WTC11 (cell line): ENCODE results near the gene CAB39. TPM values are rescaled to one million over a fixed set of nuclear protein-coding genes. Genes with fewer than 3 reads are reported as not detected.

ENCODE experiments used
- ATAC-seq: fragments of 200-7000 bp; cut with Tn5 transposase; 2 replicates; pipeline ENCODE4 v1.10.0; 2021; ENCODE audit warnings: mild to moderate bottlenecking, moderate library complexity
- CTCF ChIA-PET: fragments of 300-600 bp; sonication (Branson Sonifier 250); formaldehyde crosslinking; loops from one replicate; lab custom pipeline; 2021; ENCODE audit warnings: antibody characterized with exemption; lab: Charles Lee
- POLR2A ChIA-PET: fragments of 350-600 bp; sonication (Branson Sonifier 250); formaldehyde crosslinking; loops from one replicate; lab custom pipeline; 2021; ENCODE audit warnings: antibody characterized with exemption; lab: Charles Lee
- DNase-seq: peaks from one replicate; pipeline ENCODE4 v3.0.0; 2021; ENCODE audit warnings: low spot score
- H3K27ac Mint-ChIP-seq: 2 replicates; pipeline ENCODE4 v1.8.0; 2021; ENCODE audit warnings: mixed read lengths
- H3K27me3 Mint-ChIP-seq: 2 replicates; pipeline ENCODE4 v1.8.0; 2021; ENCODE audit warnings: low read depth, mild to moderate bottlenecking, moderate library complexity, mixed read lengths
- H3K36me3 Mint-ChIP-seq: 2 replicates; pipeline ENCODE4 v1.8.0; 2021; ENCODE audit warnings: mixed read lengths
- H3K4me1 Mint-ChIP-seq: 2 replicates; pipeline ENCODE4 v1.8.0; 2022; ENCODE audit warnings: mixed read lengths
- H3K4me3 Mint-ChIP-seq: 2 replicates; pipeline ENCODE4 v1.8.0; 2021; ENCODE audit warnings: mild to moderate bottlenecking, moderate library complexity, mixed read lengths
- H3K9me3 Mint-ChIP-seq: 2 replicates; pipeline ENCODE4 v1.8.0; 2021; ENCODE audit warnings: mixed read lengths
- AFF4 ChIP-seq: sonication (generic); formaldehyde crosslinking; IDR thresholded peaks from 2 replicates; pipeline ENCODE4 v1.8.1; 2023; ENCODE audit warnings: mild to moderate bottlenecking, missing genetic modification reagents, borderline replicate concordance
- ATF1 ChIP-seq: sonication (generic); formaldehyde crosslinking; IDR thresholded peaks from 2 replicates; pipeline ENCODE4 v1.8.1; 2023; ENCODE audit warnings: mild to moderate bottlenecking, moderate library complexity, missing genetic modification reagents
- CBFB ChIP-seq: sonication (generic); formaldehyde crosslinking; IDR thresholded peaks from 2 replicates; pipeline ENCODE4 v1.8.1; 2022; ENCODE audit warnings: mild to moderate bottlenecking, low read depth, missing genetic modification reagents
- GTF2I ChIP-seq: fragments of 250-450 bp; sonication (Bioruptor Pico); conservative IDR thresholded peaks from 2 replicates; pipeline ENCODE4 v1.4.0; 2021; ENCODE audit warnings: mild to moderate bottlenecking
- IRF2 ChIP-seq: sonication (generic); formaldehyde crosslinking; IDR thresholded peaks from 2 replicates; pipeline ENCODE4 v1.8.0; 2022; ENCODE audit warnings: low read depth, missing genetic modification reagents, borderline replicate concordance
- JUN ChIP-seq: sonication (generic); formaldehyde crosslinking; IDR thresholded peaks from 2 replicates; pipeline ENCODE4 v1.8.0; 2023; ENCODE audit warnings: mild to moderate bottlenecking, missing genetic modification reagents
- KAT7 ChIP-seq: sonication (generic); formaldehyde crosslinking; IDR thresholded peaks from 2 replicates; pipeline ENCODE4 v1.8.1; 2023; ENCODE audit warnings: missing genetic modification reagents, mild to moderate bottlenecking, borderline replicate concordance
- NFATC4 ChIP-seq: fragments of 250-450 bp; sonication (Bioruptor Pico); IDR thresholded peaks from 2 replicates; pipeline ENCODE4 v1.9.0; 2021; ENCODE audit warnings: mild to moderate bottlenecking
- NR1H2 ChIP-seq: sonication (generic); formaldehyde crosslinking; IDR thresholded peaks from 2 replicates; pipeline ENCODE4 v1.9.0; 2021; ENCODE audit warnings: mild to moderate bottlenecking, moderate library complexity, missing genetic modification reagents
- OVOL2 ChIP-seq: fragments of 250-450 bp; sonication (Bioruptor Pico); IDR thresholded peaks from 2 replicates; pipeline ENCODE4 v1.9.0; 2021; ENCODE audit warnings: mild to moderate bottlenecking, borderline replicate concordance
- RELA ChIP-seq: sonication (generic); formaldehyde crosslinking; IDR thresholded peaks from 2 replicates; pipeline ENCODE4 v1.8.1; 2022; ENCODE audit warnings: missing genetic modification reagents, mild to moderate bottlenecking, borderline replicate concordance
- SMAD3 ChIP-seq: sonication (generic); formaldehyde crosslinking; IDR thresholded peaks from 2 replicates; pipeline ENCODE4 v1.8.0; 2022; ENCODE audit warnings: missing genetic modification reagents, mild to moderate bottlenecking, borderline replicate concordance
- SMAD4 ChIP-seq: sonication (generic); formaldehyde crosslinking; IDR thresholded peaks from 2 replicates; pipeline ENCODE4 v1.8.0; 2022; ENCODE audit warnings: mild to moderate bottlenecking, missing genetic modification reagents
- TEAD1 ChIP-seq: sonication (generic); formaldehyde crosslinking; IDR thresholded peaks from 2 replicates; pipeline ENCODE4 v1.8.0; 2022; ENCODE audit warnings: mild to moderate bottlenecking, missing genetic modification reagents
- TEAD4 ChIP-seq: sonication (generic); formaldehyde crosslinking; IDR thresholded peaks from 2 replicates; pipeline ENCODE4 v1.8.0; 2022; ENCODE audit warnings: mild to moderate bottlenecking, missing genetic modification reagents
- ZNF396 ChIP-seq: fragments of 250-450 bp; sonication (Bioruptor Pico); IDR thresholded peaks from 2 replicates; pipeline ENCODE4 v1.8.0; 2021; ENCODE audit warnings: mild to moderate bottlenecking, moderate library complexity, borderline replicate concordance
- ZNF416 ChIP-seq: fragments of 250-450 bp; sonication (Bioruptor Pico); IDR thresholded peaks from 2 replicates; pipeline ENCODE4 v1.9.0; 2021; ENCODE audit warnings: mild to moderate bottlenecking, inconsistent platforms
- total RNA-seq: library from RNA; stranded (reverse); gene quantifications from 3 replicates; pipeline ENCODE4 v1.2.3, GENCODE V29; 2021
- TF ChIP-seq, protein P1 (sequence below): fragments of 250-450 bp; sonication (Bioruptor Pico); IDR thresholded peaks from 2 replicates; pipeline ENCODE4 v1.9.0; 2021; ENCODE audit warnings: mild to moderate bottlenecking, borderline replicate concordance
- TF ChIP-seq, protein P2 (sequence below): fragments of 250-450 bp; sonication (Bioruptor Pico); IDR thresholded peaks from 2 replicates; pipeline ENCODE4 v1.9.0; 2021; ENCODE audit warnings: moderate library complexity, mild to moderate bottlenecking, inconsistent platforms, borderline replicate concordance
- TF ChIP-seq, protein P3 (sequence below): sonication (generic); formaldehyde crosslinking; IDR thresholded peaks from 2 replicates; pipeline ENCODE4 v1.8.1; 2022; ENCODE audit warnings: mild to moderate bottlenecking, moderate library complexity, missing genetic modification reagents

CAB39 gene
- total RNA-seq, 1 experiment from 2014 or later, result 36.9 TPM

- ATAC-seq (no peak; the same call in 1 of the 2 replicates), DNase-seq (no peak)
- Mint-ChIP-seq H3K4me3 (no peak overlapping the region), H3K27me3 (peaks cover 2% of the 10 kb centered on the region; the same call in 1 of the 2 replicates), H3K36me3 (peaks cover 4% of the 10 kb centered on the region), H3K4me1 (peaks cover 46% of the 10 kb centered on the region), H3K9me3 (no peaks in the 10 kb centered on the region), H3K27ac (peak overlapping the region; percentile 57)
- ChIA-PET CTCF (interaction anchor here (0.6 kb wide), 1 partner anchor 91 kb away, joined by 3 read pairs; no protein-coding TSS in a partner anchor), POLR2A (no interaction called here)
- TF ChIP-seq NR1H2 (no peak), SMAD3 (CRISPR knock-in tag) (no peak), ATF1 (CRISPR knock-in tag) (no peak), GTF2I (CRISPR knock-in tag) (no peak), IRF2 (no peak), OVOL2 (CRISPR knock-in tag) (no peak), NFATC4 (CRISPR knock-in tag) (no peak), ZNF416 (no peak), RELA (CRISPR knock-in tag) (no peak), JUN (no peak), CBFB (no peak), SMAD4 (CRISPR knock-in tag) (no peak), TEAD4 (CRISPR knock-in tag) (no peak), ZNF396 (CRISPR knock-in tag) (no peak)
- TF ChIP-seq, protein P1, sequence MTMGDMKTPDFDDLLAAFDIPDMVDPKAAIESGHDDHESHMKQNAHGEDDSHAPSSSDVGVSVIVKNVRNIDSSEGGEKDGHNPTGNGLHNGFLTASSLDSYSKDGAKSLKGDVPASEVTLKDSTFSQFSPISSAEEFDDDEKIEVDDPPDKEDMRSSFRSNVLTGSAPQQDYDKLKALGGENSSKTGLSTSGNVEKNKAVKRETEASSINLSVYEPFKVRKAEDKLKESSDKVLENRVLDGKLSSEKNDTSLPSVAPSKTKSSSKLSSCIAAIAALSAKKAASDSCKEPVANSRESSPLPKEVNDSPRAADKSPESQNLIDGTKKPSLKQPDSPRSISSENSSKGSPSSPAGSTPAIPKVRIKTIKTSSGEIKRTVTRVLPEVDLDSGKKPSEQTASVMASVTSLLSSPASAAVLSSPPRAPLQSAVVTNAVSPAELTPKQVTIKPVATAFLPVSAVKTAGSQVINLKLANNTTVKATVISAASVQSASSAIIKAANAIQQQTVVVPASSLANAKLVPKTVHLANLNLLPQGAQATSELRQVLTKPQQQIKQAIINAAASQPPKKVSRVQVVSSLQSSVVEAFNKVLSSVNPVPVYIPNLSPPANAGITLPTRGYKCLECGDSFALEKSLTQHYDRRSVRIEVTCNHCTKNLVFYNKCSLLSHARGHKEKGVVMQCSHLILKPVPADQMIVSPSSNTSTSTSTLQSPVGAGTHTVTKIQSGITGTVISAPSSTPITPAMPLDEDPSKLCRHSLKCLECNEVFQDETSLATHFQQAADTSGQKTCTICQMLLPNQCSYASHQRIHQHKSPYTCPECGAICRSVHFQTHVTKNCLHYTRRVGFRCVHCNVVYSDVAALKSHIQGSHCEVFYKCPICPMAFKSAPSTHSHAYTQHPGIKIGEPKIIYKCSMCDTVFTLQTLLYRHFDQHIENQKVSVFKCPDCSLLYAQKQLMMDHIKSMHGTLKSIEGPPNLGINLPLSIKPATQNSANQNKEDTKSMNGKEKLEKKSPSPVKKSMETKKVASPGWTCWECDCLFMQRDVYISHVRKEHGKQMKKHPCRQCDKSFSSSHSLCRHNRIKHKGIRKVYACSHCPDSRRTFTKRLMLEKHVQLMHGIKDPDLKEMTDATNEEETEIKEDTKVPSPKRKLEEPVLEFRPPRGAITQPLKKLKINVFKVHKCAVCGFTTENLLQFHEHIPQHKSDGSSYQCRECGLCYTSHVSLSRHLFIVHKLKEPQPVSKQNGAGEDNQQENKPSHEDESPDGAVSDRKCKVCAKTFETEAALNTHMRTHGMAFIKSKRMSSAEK (CRISPR knock-in tag), result no peak
These were observed 46.2 kb downstream of the CAB39 start for GRCh38 chr2:230758566-230759480.

DNA sequence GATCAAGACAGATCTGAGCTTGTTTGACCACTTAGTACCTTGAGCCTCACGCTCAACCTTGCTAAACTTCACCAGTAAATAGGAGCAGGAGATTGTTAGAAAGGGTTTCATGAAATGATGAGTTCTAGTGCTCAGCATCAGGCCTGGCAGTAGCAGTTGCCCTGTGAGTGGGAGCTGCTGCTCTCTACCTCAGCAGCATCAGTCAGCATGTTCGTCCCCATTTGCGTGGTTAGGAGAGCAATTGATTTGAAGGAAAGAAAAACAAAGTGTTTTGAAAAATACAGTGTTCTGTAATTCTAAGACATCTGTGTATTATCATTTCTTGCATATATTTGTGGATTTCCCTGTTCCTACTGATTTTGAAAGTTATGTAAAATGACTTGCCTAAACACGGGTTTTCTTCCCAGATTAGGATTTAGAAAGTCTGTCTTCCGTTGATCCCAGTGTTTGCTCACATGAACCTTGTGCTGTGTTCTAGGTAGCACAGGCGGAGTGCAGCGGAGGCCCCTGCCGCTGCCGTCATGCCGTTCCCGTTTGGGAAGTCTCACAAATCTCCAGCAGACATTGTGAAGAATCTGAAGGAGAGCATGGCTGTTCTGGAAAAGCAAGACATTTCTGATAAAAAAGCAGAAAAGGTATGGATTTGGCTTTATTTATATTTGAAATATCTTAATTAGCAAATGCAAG, 47.0 kb downstream of the CAB39 start:
- H3K27ac Mint-ChIP-seq, result peak overlapping the region; percentile 77

GRCh38 chr2:230761704-230762103, 49.1 kb downstream of the CAB39 start:
- Mint-ChIP-seq H3K4me3 (no peak overlapping the region), H3K27me3 (no peaks in the 10 kb centered on the region), H3K27ac (no peak overlapping the region), H3K4me1 (peaks cover 41% of the 10 kb centered on the region), H3K36me3 (peaks cover 4% of the 10 kb centered on the region), H3K9me3 (no peaks in the 10 kb centered on the region)
- DNase-seq, result no peak
- ChIA-PET CTCF (interaction anchor here (0.6 to 1.5 kb wide), 12 partner anchors 12 to 127 kb away, joined by 3 to 12 read pairs (median 4); no protein-coding TSS in a partner anchor), POLR2A (no interaction called here)
- ATAC-seq, result no peak
- TF ChIP-seq TEAD1 (CRISPR knock-in tag) (no peak), AFF4 (CRISPR knock-in tag) (no peak)
- TF ChIP-seq, protein P2, sequence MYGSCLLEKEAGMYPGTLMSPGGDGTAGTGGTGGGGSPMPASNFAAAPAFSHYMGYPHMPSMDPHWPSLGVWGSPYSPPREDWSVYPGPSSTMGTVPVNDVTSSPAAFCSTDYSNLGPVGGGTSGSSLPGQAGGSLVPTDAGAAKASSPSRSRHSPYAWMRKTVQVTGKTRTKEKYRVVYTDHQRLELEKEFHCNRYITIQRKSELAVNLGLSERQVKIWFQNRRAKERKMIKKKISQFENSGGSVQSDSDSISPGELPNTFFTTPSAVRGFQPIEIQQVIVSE (CRISPR knock-in tag), result no peak

More for the DNA sequence above, 47.0 kb downstream of the CAB39 start:
- peaks cover 44% of the 10 kb centered on the region for H3K4me1 Mint-ChIP-seq
- ATAC-seq (no peak), DNase-seq (no peak)
- peaks cover 2% of the 10 kb centered on the region; the same call in 1 of the 2 replicates for H3K27me3 Mint-ChIP-seq
- ChIA-PET POLR2A (no interaction called here), CTCF (no interaction called here)
- no peak for TF ChIP-seq OVOL2 (CRISPR knock-in tag)
- TF ChIP-seq, protein P3, sequence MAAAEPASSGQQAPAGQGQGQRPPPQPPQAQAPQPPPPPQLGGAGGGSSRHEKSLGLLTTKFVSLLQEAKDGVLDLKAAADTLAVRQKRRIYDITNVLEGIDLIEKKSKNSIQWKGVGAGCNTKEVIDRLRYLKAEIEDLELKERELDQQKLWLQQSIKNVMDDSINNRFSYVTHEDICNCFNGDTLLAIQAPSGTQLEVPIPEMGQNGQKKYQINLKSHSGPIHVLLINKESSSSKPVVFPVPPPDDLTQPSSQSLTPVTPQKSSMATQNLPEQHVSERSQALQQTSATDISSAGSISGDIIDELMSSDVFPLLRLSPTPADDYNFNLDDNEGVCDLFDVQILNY (CRISPR knock-in tag), result no peak
- no peak for TF ChIP-seq KAT7 (CRISPR knock-in tag)
- peaks cover 4% of the 10 kb centered on the region for H3K36me3 Mint-ChIP-seq
- H3K4me3 Mint-ChIP-seq, result no peak overlapping the region
- no peaks in the 10 kb centered on the region for H3K9me3 Mint-ChIP-seq
